AG09309 (cell line): ENCODE measurements around the gene AGBL2.
"Not testable (repeated sequence)": the region's sequence is repeated elsewhere in the genome, so short reads cannot be mapped to it uniquely, and the experiment has no call there.

Experiments
- DNase-seq: peaks from one replicate; pipeline ENCODE4 v3.0.0-alpha.2; 2010; ENCODE audit warnings: low read depth
- H3K4me3 ChIP-seq: 2 replicates; pipeline ENCODE4 v1.5.1; 2011; ENCODE audit warnings: mild to moderate bottlenecking, low read depth, low read length, moderate library complexity; ENCODE audit not compliant: control insufficient read depth
- CTCF ChIP-seq: IDR thresholded peaks from 2 replicates; pipeline ENCODE4 v1.5.1; 2011; ENCODE audit warnings: mild to moderate bottlenecking, low read depth, low read length, inconsistent platforms; ENCODE audit not compliant: insufficient read depth, control insufficient read depth; ENCODE audit errors: missing control alignments

AGBL2 gene, protein sequence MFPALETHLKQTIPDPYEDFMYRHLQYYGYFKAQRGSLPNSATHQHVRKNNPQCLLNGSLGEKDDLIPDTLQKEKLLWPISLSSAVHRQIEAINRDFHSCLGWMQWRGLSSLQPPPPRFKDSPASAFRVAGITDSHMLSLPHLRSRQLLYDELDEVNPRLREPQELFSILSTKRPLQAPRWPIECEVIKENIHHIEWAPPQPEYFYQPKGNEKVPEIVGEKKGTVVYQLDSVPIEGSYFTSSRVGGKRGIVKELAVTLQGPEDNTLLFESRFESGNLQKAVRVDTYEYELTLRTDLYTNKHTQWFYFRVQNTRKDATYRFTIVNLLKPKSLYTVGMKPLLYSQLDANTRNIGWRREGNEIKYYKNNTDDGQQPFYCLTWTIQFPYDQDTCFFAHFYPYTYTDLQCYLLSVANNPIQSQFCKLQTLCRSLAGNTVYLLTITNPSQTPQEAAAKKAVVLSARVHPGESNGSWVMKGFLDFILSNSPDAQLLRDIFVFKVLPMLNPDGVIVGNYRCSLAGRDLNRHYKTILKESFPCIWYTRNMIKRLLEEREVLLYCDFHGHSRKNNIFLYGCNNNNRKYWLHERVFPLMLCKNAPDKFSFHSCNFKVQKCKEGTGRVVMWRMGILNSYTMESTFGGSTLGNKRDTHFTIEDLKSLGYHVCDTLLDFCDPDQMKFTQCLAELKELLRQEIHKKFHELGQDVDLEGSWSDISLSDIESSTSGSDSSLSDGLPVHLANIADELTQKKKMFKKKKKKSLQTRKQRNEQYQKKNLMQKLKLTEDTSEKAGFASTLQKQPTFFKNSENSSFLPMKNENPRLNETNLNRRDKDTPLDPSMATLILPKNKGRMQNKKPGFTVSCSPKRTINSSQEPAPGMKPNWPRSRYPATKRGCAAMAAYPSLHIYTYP

DNA sequence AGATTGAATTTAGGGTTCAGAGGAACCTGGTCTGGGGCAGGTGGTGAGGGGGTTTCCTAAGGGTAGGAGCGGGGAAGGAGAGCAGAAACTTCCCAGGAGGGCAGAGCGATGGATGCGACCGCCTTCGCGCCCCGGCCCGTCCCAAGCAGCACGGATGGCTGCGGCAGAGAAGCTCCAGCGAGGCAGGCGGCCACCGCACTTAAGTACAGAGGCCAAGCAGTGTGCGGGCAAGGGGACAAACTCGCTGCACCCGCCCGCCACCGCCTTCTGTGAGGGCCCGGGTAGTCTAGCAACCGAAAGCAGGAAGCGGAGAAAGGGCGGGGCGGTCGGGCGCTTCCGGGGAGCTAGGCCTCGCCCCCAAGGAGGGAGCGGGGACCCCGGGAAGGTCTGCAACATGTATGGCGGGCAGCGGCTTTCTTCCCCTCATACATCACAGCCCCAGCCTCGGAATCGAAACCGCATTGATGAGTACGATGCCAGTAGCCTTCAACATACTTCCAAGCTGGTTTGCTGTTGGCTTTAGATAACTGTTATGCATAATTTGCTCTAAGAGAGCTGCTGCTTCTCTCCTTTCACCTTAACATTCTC, at the start of gene AGBL2:
TSS of gene AGBL2 (minus strand) at position 288 of the 588 bp plus-strand sequence. CDS start 719 bp downstream, outside the sequence.
- TF ChIP-seq CTCF, result no peak
- H3K4me3 ChIP-seq, result peak within 1 kb of the TSS; percentile 82
- DNase-seq, result no peak

- H3K4me3 ChIP-seq, DNase-seq: not testable (repeated sequence)
Measured at GRCh38 chr11:47759291-47759690, 44.1 kb upstream of the AGBL2 start.

GRCh38 chr11:47756208-47756607, 41.0 kb upstream of the AGBL2 start:
- no peak overlapping the region for H3K4me3 ChIP-seq
- DNase-seq, result no peak
- TF ChIP-seq CTCF, result no peak

- no peak for DNase-seq
- no peak for TF ChIP-seq CTCF
- no peak overlapping the region for H3K4me3 ChIP-seq
Measured at GRCh38 chr11:47750725-47751124, 35.6 kb upstream of the AGBL2 start.

DNA sequence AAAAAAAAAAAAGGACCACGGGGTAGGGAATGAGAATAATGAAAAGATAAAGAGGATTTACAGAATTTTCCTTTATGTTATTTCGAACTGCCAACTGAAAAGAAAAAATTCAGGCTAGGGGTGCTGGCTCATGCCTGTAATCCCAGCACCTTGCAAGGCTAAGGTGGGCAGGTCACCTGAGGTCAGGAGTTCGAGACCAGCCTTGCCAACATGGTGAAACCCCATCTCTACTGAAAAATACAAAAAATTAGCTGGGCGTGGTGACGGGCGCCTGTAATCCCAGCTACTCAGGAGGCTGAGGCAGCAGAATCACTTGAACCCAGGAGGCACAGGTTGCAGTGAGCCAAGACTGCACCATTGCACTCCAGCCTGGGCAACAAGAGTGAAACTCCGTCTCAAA, 27.3 kb upstream of the AGBL2 start:
- not testable (repeated sequence) for DNase-seq, H3K4me3 ChIP-seq

- not testable (repeated sequence) for H3K4me3 ChIP-seq, DNase-seq
Measured at GRCh38 chr11:47737817-47738216, 22.6 kb upstream of the AGBL2 start.

GRCh38 chr11:47732271-47732670, 17.1 kb upstream of the AGBL2 start:
- H3K4me3 ChIP-seq, result no peak overlapping the region
- TF ChIP-seq CTCF, result no peak
- no peak for DNase-seq

GRCh38 chr11:47731475-47731874, 16.3 kb upstream of the AGBL2 start:
- TF ChIP-seq CTCF, result no peak
- no peak overlapping the region for H3K4me3 ChIP-seq
- DNase-seq, result no peak
